ENCODE measurements around the gene SERPINI1.

- no peak for TF ChIP-seq POLR2A (IDR thresholded peaks at IDR 0.05)
- TF ChIP-seq, protein P1, sequence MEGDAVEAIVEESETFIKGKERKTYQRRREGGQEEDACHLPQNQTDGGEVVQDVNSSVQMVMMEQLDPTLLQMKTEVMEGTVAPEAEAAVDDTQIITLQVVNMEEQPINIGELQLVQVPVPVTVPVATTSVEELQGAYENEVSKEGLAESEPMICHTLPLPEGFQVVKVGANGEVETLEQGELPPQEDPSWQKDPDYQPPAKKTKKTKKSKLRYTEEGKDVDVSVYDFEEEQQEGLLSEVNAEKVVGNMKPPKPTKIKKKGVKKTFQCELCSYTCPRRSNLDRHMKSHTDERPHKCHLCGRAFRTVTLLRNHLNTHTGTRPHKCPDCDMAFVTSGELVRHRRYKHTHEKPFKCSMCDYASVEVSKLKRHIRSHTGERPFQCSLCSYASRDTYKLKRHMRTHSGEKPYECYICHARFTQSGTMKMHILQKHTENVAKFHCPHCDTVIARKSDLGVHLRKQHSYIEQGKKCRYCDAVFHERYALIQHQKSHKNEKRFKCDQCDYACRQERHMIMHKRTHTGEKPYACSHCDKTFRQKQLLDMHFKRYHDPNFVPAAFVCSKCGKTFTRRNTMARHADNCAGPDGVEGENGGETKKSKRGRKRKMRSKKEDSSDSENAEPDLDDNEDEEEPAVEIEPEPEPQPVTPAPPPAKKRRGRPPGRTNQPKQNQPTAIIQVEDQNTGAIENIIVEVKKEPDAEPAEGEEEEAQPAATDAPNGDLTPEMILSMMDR (IDR thresholded peaks at IDR 0.05), result no peak
Measured at GRCh38 chr3:167835359-167835758, 99.8 kb downstream of the SERPINI1 start.
